ENCODE results near the gene SDC1. TPM values are rescaled to one million over a fixed set of nuclear protein-coding genes. Genes with fewer than 3 reads are reported as not detected.

The SDC1 gene
- total RNA-seq, 2 experiments from 2014 or later: 0.10 TPM; not detected in 1

DNA sequence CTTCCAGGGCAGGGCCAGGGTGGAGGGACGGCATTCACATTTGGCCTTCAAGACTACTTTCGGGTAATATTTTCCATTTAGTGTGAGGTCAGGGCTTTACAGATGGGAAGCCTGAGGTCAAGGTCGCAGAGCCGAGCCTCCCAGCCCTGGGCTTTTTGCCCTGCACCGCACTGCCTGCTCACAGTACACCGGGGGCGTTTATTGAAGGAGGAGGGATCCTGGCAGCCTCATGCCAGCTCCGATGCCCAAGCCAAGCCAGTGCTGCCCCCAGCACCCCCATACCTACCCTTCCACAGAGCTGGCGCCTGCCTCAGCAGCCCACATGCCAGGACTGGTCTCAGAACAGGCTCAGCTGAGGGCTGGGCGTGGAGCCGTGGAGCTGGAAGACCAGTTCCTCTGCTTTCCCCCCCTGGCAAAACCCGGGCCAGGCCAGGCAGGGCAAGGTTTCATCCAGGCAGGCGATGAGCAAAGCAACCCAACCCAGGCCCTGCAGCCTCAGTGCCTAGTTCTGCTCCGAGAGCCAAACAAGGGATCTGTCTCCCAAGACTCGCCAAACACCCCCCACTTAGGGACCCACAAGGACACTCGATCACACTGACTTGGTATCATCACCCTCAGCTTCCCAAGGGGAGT lies 11.9 kb downstream of the SDC1 start:
- H3K9me2 ChIP-seq (ENCODE audit: insufficient read depth, low read length): no peaks in the 10 kb centered on the region
- H3K9me3 ChIP-seq (ENCODE audit: low read length): no peaks in the 10 kb centered on the region
- H3K79me2 ChIP-seq (ENCODE audit: insufficient read depth, low read depth, low read length): no peaks in the 10 kb centered on the region
- intact Hi-C loops (cut with micrococcal nuclease; ENCODE audit: unreplicated experiment): no loop called here
- H4K20me1 ChIP-seq (ENCODE audit: insufficient read depth, low read length): no peaks in the 10 kb centered on the region
- no peak for DNase-seq (ENCODE audit: low spot score)
- CTCF ChIA-PET (ENCODE audit: unreplicated experiment): no interaction called here
- H3K4me2 ChIP-seq (ENCODE audit: low read length): peak overlapping the region; percentile 24; the same call in 1 of the 2 replicates
- POLR2A ChIA-PET: no interaction called here
- no peak overlapping the region for H2AFZ ChIP-seq (ENCODE audit: low read length)
- H3K4me3 ChIP-seq (ENCODE audit: low read depth, low read length, poor library complexity, severe bottlenecking): no peak overlapping the region
- no peak overlapping the region for H3K27ac ChIP-seq (ENCODE audit: low read depth, low read length, poor library complexity, severe bottlenecking)
- H3K4me1 ChIP-seq (ENCODE audit: insufficient read depth, low read length, poor library complexity, severe bottlenecking): peaks cover 26% of the 10 kb centered on the region
- no peaks in the 10 kb centered on the region for H3K36me3 ChIP-seq (ENCODE audit: insufficient read depth, low read length)
- BruUV-seq (replicated peaks): no TSS peak
- no peak for TF ChIP-seq EZH2phosphoT487 (IDR thresholded peaks at IDR 0.05; ENCODE audit: borderline replicate concordance, low read depth, low read length)
- TF ChIP-seq, protein P1, sequence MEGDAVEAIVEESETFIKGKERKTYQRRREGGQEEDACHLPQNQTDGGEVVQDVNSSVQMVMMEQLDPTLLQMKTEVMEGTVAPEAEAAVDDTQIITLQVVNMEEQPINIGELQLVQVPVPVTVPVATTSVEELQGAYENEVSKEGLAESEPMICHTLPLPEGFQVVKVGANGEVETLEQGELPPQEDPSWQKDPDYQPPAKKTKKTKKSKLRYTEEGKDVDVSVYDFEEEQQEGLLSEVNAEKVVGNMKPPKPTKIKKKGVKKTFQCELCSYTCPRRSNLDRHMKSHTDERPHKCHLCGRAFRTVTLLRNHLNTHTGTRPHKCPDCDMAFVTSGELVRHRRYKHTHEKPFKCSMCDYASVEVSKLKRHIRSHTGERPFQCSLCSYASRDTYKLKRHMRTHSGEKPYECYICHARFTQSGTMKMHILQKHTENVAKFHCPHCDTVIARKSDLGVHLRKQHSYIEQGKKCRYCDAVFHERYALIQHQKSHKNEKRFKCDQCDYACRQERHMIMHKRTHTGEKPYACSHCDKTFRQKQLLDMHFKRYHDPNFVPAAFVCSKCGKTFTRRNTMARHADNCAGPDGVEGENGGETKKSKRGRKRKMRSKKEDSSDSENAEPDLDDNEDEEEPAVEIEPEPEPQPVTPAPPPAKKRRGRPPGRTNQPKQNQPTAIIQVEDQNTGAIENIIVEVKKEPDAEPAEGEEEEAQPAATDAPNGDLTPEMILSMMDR (conservative IDR thresholded peaks at IDR 0.05; ENCODE audit: low read length): no peak

DNA sequence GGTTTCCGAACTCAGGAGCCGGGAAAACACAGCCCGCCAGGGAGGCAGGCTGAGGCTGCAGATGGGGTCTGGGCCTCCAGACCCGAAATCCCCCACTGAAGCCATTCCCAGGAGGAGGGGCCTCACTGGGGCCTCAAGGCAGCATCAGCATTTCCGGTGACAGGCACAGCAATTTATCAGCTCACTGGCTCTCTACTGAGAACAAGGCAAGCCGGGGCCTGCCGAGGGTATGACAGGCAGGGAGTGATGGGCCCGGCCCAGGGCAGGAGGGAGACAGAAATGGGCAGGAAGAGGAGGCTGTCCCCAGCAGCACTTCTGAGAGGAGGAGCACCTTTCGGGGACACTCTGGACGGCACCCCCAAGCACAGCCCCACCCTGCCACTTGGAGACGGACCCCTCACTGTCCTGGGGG lies 12.5 kb downstream of the SDC1 start:
- TF ChIP-seq, protein P1 (conservative IDR thresholded peaks at IDR 0.05; ENCODE audit: low read length): no peak
- no peak for TF ChIP-seq EZH2phosphoT487 (IDR thresholded peaks at IDR 0.05; ENCODE audit: borderline replicate concordance, low read depth, low read length)
- Histone ChIP-seq H3K4me3 (ENCODE audit: low read depth, low read length, poor library complexity, severe bottlenecking) (no peak overlapping the region), H3K4me1 (ENCODE audit: insufficient read depth, low read length, poor library complexity, severe bottlenecking) (peaks cover 27% of the 10 kb centered on the region), H3K4me2 (ENCODE audit: low read length) (no peak overlapping the region; the same call in 1 of the 2 replicates), H3K36me3 (ENCODE audit: insufficient read depth, low read length) (no peaks in the 10 kb centered on the region), H3K9me2 (ENCODE audit: insufficient read depth, low read length) (no peaks in the 10 kb centered on the region), H4K20me1 (ENCODE audit: insufficient read depth, low read length) (no peaks in the 10 kb centered on the region), H3K27ac (ENCODE audit: low read depth, low read length, poor library complexity, severe bottlenecking) (no peak overlapping the region), H3K9me3 (ENCODE audit: low read length) (no peaks in the 10 kb centered on the region), H2AFZ (ENCODE audit: low read length) (no peak overlapping the region), H3K79me2 (ENCODE audit: insufficient read depth, low read depth, low read length) (no peaks in the 10 kb centered on the region)
- CTCF ChIA-PET (ENCODE audit: unreplicated experiment): no interaction called here
- no TSS peak for BruUV-seq (replicated peaks)
- DNase-seq (ENCODE audit: low spot score): peak; percentile 48
- intact Hi-C loops (cut with micrococcal nuclease; ENCODE audit: unreplicated experiment): no loop called here
- POLR2A ChIA-PET: no interaction called here

DNA sequence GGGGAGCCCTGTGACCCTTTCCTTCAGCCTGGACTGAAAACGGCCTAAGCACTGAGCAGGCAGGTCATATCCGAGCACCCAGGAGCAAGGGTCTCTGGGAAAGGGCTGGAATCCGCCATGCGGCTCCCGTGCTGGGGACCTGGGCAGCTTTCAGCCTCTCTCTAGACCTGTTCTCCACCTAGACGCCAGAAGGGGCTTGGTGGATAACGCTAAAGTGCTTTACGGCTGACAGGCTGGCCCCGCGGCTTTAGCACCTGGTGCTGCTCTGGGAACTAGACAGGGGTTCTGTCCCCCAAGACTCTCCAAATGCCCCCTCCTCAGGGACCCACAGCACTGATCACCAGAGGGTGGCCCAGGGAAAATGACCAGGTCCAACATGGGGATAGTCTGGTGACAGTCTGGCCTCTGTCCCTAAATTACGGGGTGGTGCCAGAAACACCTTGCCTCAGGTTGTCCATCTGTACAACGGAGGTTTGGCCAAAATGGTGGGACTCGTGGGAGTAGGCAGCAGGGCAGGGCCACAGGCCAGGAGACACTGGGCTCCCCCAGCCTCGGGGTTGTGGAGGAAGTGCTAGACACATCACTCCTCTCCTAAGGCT lies 13.0 kb downstream of the SDC1 start:
- intact Hi-C loops (cut with micrococcal nuclease; ENCODE audit: unreplicated experiment): no loop called here
- H3K79me2 ChIP-seq (ENCODE audit: insufficient read depth, low read depth, low read length): no peaks in the 10 kb centered on the region
- H3K36me3 ChIP-seq (ENCODE audit: insufficient read depth, low read length): no peaks in the 10 kb centered on the region
- no peak overlapping the region; the same call in 1 of the 2 replicates for H3K4me2 ChIP-seq (ENCODE audit: low read length)
- H3K9me3 ChIP-seq (ENCODE audit: low read length): no peaks in the 10 kb centered on the region
- TF ChIP-seq EZH2phosphoT487 (IDR thresholded peaks at IDR 0.05; ENCODE audit: borderline replicate concordance, low read depth, low read length): no peak
- TF ChIP-seq, protein P1 (conservative IDR thresholded peaks at IDR 0.05; ENCODE audit: low read length): no peak
- BruUV-seq (replicated peaks): no TSS peak
- H4K20me1 ChIP-seq (ENCODE audit: insufficient read depth, low read length): no peaks in the 10 kb centered on the region
- no peaks in the 10 kb centered on the region for H3K9me2 ChIP-seq (ENCODE audit: insufficient read depth, low read length)
- H3K4me1 ChIP-seq (ENCODE audit: insufficient read depth, low read length, poor library complexity, severe bottlenecking): peaks cover 32% of the 10 kb centered on the region
- H2AFZ ChIP-seq (ENCODE audit: low read length): no peak overlapping the region
- CTCF ChIA-PET (ENCODE audit: unreplicated experiment): no interaction called here
- POLR2A ChIA-PET: interaction anchor here (0.6 to 1.3 kb wide), 2 partner anchors 20 to 115 kb away, joined by 4 to 5 read pairs; no protein-coding TSS in a partner anchor
- no peak overlapping the region for H3K27ac ChIP-seq (ENCODE audit: low read depth, low read length, poor library complexity, severe bottlenecking)
- no peak overlapping the region for H3K4me3 ChIP-seq (ENCODE audit: low read depth, low read length, poor library complexity, severe bottlenecking)
- no peak for DNase-seq (ENCODE audit: low spot score)
